Transverse colon (tissue), 4 donors: ENCODE data around the gene WIPF1. TPM values are rescaled to one million over a fixed set of nuclear protein-coding genes. Genes with fewer than 3 reads are reported as not detected.

Experiments
- DNase-seq: peaks from one replicate; pipeline ENCODE4 v3.0.0-alpha.2; 2019
- H3K27ac ChIP-seq, 4 donors: fragments of 200-600 bp; sonication (generic); 2 replicates each; pipeline ENCODE4 v1.5.1; 2016 to 2018; ENCODE audit warnings: inconsistent platforms in 4 of 4
- H3K27me3 ChIP-seq: fragments of 200-600 bp; sonication (generic); 2 replicates; pipeline ENCODE4 v1.5.1; 2017; ENCODE audit warnings: inconsistent platforms
- H3K36me3 ChIP-seq, 4 donors: fragments of 200-600 bp; sonication (generic); 2 replicates each; pipeline ENCODE4 v1.5.1; 2017 to 2019; ENCODE audit warnings: inconsistent platforms in 4 of 4
- H3K4me1 ChIP-seq, 4 donors: fragments of 200-600 bp; sonication (generic); 2 replicates each; pipeline ENCODE4 v1.5.1; 2017 to 2020; ENCODE audit warnings: inconsistent platforms in 4 of 4
- H3K4me3 ChIP-seq, 4 donors: fragments of 200-600 bp; sonication (generic); 1 replicate in 1 of 4; 2 replicates in 3 of 4; pipeline versions ENCODE4 v1.5.1 to v1.6.1; 2017 to 2019; ENCODE audit warnings: inconsistent platforms in 4 of 4
- H3K9me3 ChIP-seq, 2 donors: fragments of 200-600 bp; sonication (generic); 2 replicates each; pipeline ENCODE4 v1.5.1; 2017 to 2019; ENCODE audit warnings: inconsistent platforms in 2 of 2
- CTCF ChIP-seq, 5 experiments: fragments of 200-600 bp in 3 of 5; fragments of 450-650 bp in 2 of 5; sonication (generic) in 3 of 5; IDR thresholded peaks; 1 replicate in 2 of 5; 2 replicates in 3 of 5; pipeline ENCODE4 v1.5.1; 2016 to 2017; ENCODE audit warnings: antibody characterized with exemption in 5 of 5, inconsistent platforms in 3 of 5, mild to moderate bottlenecking in 2 of 5, moderate library complexity in 1 of 5
- EP300 ChIP-seq: sonication (generic); formaldehyde crosslinking; IDR thresholded peaks from one replicate; pipeline ENCODE4 v1.6.1; 2017; ENCODE audit warnings: antibody characterized with exemption, low read depth
- POLR2A ChIP-seq: fragments of 450-650 bp; IDR thresholded peaks from one replicate; pipeline ENCODE4 v1.6.1; 2016; ENCODE audit warnings: antibody characterized with exemption, mild to moderate bottlenecking, moderate library complexity
- POLR2AphosphoS5 ChIP-seq, 3 donors: sonication (generic); formaldehyde crosslinking; IDR thresholded peaks; one replicate each; pipeline ENCODE4 v1.6.1; 2016; ENCODE audit warnings: antibody characterized with exemption in 3 of 3
- WGBS, 2 donors: methylation state at CpG; one replicate each; pipeline ENCODE4 v1.1.5; 2018; ENCODE audit warnings: low coverage in 1 of 2; 5-methylcytosine and 5-hydroxymethylcytosine counted together
- in situ Hi-C, 4 donors: fragments of 200-750 bp; cut with MboI; loops; one replicate each; pipeline versions ENCODE4 v1.15.0 to v1.15.1; 2017; ENCODE audit warnings: low sequenced_read_pairs in 3 of 4, low pct_ligation_motif_present in 1 of 4, low pct_unique_long_range_greater_than_20kb in 1 of 4
- intact Hi-C: fragments of 100-400 bp; cut with DNase I; formaldehyde crosslinking; loops from one replicate; pipeline ENCODE4 v1.15.1; 2023; ENCODE audit warnings: low total_unique reads
- total RNA-seq, 4 donors: library from RNA; depleted of rRNA; stranded (reverse); fragments of >200 nt; gene quantifications; one replicate each; pipeline ENCODE4 v1.1.0, GENCODE V29; 2016

The WIPF1 gene
- total RNA-seq, 4 donors from 2014 or later, result 8.5 to 32.6 (median 16.1) TPM

GRCh38 chr2:174634130-174635014 lies 36.8 kb upstream of the WIPF1 start:
- Histone ChIP-seq H3K4me1 (peaks cover 5 to 54% (median 16%) of the 10 kb centered on the region in 4 donors), H3K9me3 (no peaks in the 10 kb centered on the region), H3K36me3 (no peaks in the 10 kb centered on the region), H3K27ac (peak overlapping the region; percentile 72 to 78 (median 74)), H3K4me3 (peak overlapping the region in 3 of 4 donors; percentile 5 to 41 (median 18)), H3K27me3 (no peaks in the 10 kb centered on the region)
- peak; percentile 26 for DNase-seq
- peak; percentile 42 for TF ChIP-seq POLR2A
- TF ChIP-seq POLR2AphosphoS5 (IDR thresholded peaks at IDR 0.05), result peak in 2 of 3 donors; percentile 60 to 70
- TF ChIP-seq EP300, result no peak
- in situ Hi-C loops, result no loop called here
- 43 to 50% methylated on average over 11 to 12 of the region's 13 CpGs for WGBS, 2 donors
- intact Hi-C loops, result no loop called here

DNA sequence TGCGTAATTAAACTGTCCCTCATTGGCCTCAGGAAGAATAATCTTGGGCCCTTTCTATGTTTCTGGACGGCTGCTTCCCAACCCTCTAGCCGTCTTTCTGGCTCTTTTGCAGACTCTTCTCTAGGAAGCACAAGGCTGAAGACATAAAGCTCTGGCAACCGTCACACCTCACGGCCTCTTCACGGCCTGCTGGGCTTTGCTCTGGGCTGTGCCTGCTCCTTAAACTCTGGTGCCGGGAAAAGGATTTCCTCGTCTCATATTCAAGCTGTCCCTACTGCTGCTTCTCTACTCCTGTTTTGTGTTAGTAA lies 36.0 kb upstream of the WIPF1 start:
- peak overlapping the region in 3 of 4 donors; percentile 5 to 41 (median 18) for H3K4me3 ChIP-seq
- intact Hi-C loops, result no loop called here

DNA sequence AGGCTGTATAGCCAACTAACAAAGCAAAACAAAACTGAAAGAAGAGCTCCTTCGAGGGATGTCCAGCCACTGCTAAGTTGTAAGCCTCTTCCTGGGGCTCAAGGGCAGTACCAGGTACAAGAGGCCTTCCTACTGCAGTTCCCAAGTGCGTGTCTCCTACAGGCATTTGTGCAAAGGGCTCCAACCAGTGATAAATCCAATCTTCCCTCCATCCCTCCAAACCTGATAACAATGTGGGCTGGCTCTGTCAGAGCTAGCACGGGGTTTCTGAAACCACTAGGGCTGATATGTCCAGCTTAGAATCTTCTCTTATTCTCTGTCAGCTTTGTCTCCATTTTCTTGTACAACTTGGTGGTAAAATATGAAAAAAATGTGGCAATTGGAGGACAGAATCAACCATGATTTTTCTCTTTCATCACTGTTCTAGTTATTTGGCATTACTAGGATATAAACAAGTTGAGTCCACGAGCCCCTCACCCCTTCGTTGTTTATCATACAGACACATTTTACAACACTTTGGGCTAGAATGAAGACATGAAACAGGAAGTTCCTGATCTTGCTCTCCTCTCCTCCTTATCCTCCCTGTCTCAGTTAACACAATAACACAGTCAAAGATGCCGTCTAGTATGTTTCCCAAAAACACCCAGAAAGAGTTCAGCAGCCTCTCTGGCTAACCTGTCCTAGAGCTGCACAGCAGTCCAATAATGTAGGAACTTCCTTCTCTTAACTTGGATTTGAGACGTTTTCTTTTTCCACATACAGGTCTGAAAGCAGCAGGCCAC lies 35.4 kb upstream of the WIPF1 start:
- peak overlapping the region; percentile 72 to 78 (median 74) for H3K27ac ChIP-seq
- no peaks in the 10 kb centered on the region for H3K27me3 ChIP-seq
- TF ChIP-seq POLR2A, result no peak
- TF ChIP-seq POLR2AphosphoS5 (IDR thresholded peaks at IDR 0.05), result no peak
- no peak for TF ChIP-seq EP300
- no peak for TF ChIP-seq CTCF (IDR thresholded peaks at IDR 0.05)
- in situ Hi-C loops (no loop called here), intact Hi-C loops (no loop called here)
- 43 to 44% methylated on average over 4 to 7 of the region's 7 CpGs for WGBS, 2 donors
- H3K4me3 ChIP-seq, result peak overlapping the region in 3 of 4 donors; percentile 5 to 41 (median 18)
- DNase-seq, result no peak
- H3K36me3 ChIP-seq, result no peaks in the 10 kb centered on the region
- no peaks in the 10 kb centered on the region for H3K9me3 ChIP-seq
- H3K4me1 ChIP-seq, result peaks cover 5 to 54% (median 16%) of the 10 kb centered on the region in 4 donors

More for the DNA sequence above, 36.0 kb upstream of the WIPF1 start:
- in situ Hi-C loops, result no loop called here
- Histone ChIP-seq H3K9me3 (no peaks in the 10 kb centered on the region), H3K4me1 (peaks cover 5 to 54% (median 16%) of the 10 kb centered on the region in 4 donors), H3K27ac (peak overlapping the region; percentile 72 to 78 (median 74)), H3K36me3 (no peaks in the 10 kb centered on the region), H3K27me3 (no peaks in the 10 kb centered on the region)
- TF ChIP-seq EP300 (no peak), CTCF (IDR thresholded peaks at IDR 0.05) (no peak), POLR2A (no peak), POLR2AphosphoS5 (IDR thresholded peaks at IDR 0.05) (no peak)
- DNase-seq, result no peak
- WGBS, 2 donors, result 41 to 49% methylated on average over 8 of the region's 8 CpGs

DNA sequence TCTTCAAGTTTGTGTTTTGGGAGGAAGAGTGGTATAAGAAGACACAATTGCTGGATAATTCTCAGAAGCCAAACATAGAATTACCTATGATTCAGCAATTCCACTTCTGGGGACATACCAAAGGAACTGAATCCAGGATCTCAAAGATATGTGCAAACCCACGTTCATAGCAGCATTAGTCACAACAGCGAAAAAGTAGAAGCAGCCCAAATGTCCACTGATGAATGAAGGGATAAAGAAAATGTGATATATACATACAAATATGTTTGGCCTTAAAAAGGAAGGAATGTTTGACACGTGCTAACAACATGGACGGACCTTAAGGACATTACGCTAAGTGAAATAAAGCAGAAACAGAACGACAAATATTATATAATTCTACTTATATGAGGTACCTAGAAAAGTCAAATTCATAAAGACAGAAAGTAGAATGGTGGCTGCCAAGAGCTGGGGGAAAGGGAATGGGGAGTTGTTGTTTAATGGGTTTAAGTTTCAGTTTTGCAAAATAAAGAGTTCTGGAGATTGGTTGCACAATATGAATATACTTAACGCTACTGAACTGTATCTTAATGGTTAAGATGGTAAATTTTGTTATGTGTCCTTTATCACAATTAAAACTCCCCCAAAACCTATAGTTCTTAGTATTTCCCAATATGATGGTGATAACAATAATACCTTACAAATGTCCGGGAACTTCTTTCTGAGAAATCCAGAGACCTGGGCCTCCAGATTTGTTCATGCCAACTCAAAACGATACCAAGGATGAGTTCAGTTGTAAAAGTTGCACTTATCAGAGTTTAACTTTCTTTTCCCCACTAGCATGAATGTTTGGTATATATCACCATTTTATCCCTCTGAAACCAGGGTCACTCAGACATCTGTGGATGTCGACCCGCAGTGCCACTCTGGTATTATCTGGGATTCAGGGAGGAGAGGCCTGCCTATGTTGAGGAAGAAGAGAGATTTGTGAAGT lies 33.7 kb upstream of the WIPF1 start:
- no peak overlapping the region for H3K4me3 ChIP-seq
- TF ChIP-seq CTCF (IDR thresholded peaks at IDR 0.05), result no peak
- no peaks in the 10 kb centered on the region for H3K27me3 ChIP-seq
- no peak for DNase-seq
- 76 to 77% methylated on average over 10 to 11 of the region's 11 CpGs for WGBS, 2 donors
- peaks cover 5 to 54% (median 16%) of the 10 kb centered on the region in 4 donors for H3K4me1 ChIP-seq
- no peaks in the 10 kb centered on the region for H3K36me3 ChIP-seq
- in situ Hi-C loops (no loop called here), intact Hi-C loops (no loop called here)
- peak overlapping the region in 3 of 4 donors; percentile 17 to 49 (median 46) for H3K27ac ChIP-seq
- no peaks in the 10 kb centered on the region for H3K9me3 ChIP-seq
